Left ventricle myocardium inferior (tissue), 1 donor: Measurements from ENCODE around the gene NPM3. TPM values are rescaled to one million over a fixed set of nuclear protein-coding genes. Genes with fewer than 3 reads are reported as not detected.
A peak's percentile ranks its signal among the peaks of the same experiment; 100 is the strongest.

Source experiments
- DNase-seq: peaks from one replicate; pipeline ENCODE4 v3.0.0-alpha.2; 2020
- H3K27ac ChIP-seq: fragments of 200-600 bp; replicated peaks from 2 replicates; pipeline ENCODE4 v1.8.0; 2021
- H3K27me3 ChIP-seq: fragments of 200-600 bp; 2 replicates; pipeline ENCODE4 v1.8.0; 2021; ENCODE audit warnings: low read depth
- H3K36me3 ChIP-seq: fragments of 200-600 bp; 2 replicates; pipeline ENCODE4 v1.8.0; 2021
- H3K4me1 ChIP-seq: fragments of 200-600 bp; 2 replicates; pipeline ENCODE4 v1.8.0; 2021
- H3K4me3 ChIP-seq: fragments of 200-600 bp; 2 replicates; pipeline ENCODE4 v1.8.0; 2021; ENCODE audit warnings: mild to moderate bottlenecking, moderate library complexity
- H3K9me3 ChIP-seq: fragments of 200-600 bp; replicated peaks from 2 replicates; pipeline ENCODE4 v1.8.0; 2021
- intact Hi-C: fragments of 100-400 bp; cut with micrococcal nuclease; formaldehyde crosslinking; loops from one replicate; pipeline ENCODE4 v1.11.0; 2022
- total RNA-seq: library from RNA; stranded (reverse); fragmentation: NEBNext Ultra II Directional; extraction: Animal tissue kit (Norgen Biotek cat#: 25700); gene quantifications from one replicate; pipeline ENCODE4 v1.2.1, GENCODE V29; 2021
- TF ChIP-seq, protein P1 (sequence below): fragments of 200-600 bp; IDR thresholded peaks from 2 replicates; pipeline ENCODE4 v1.8.0; 2021; ENCODE audit warnings: antibody characterized with exemption, mild to moderate bottlenecking, borderline replicate concordance
- donor health status: DM: no; HTN: yes; CAD: no; lungs with severe emphysema.

NPM3 gene
- total RNA-seq, 1 donor from 2014 or later: 7.9 TPM

DNA sequence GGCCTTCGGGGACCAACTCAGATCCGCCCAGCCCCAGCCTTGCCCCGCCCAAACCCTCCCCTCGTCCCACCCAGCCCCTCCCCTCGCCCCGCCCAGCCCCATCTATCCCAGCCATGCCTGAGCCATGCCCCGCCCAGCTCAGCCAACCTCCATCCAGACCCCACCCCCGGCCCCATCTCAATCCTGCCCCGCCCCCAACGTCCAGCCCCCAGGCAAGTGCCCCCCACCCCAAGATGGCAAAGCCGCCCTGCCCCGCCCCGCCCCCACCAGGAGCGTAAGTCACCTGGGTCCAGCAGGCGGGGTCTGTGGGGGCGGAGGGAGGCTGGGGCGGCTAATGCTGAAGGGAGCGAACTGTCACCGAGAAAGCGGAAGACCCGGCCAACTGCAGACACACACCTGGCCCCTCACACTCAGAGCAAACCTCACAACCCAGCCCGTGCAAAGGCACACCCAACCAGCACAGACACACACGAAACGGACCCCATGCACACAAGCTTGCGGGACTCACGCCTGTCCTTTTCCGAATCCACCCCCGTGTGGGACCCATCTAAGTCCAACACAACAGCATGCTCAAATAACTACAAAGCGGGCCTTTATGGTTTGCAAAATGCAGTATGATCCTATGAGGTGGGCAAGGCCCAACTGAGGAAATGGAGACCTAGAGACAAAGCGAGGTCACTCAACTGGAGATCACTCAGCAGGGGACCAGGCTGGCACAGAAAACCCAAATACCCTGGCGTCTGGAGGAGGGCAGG is 46.5 kb upstream of the NPM3 start:
- H3K27me3 ChIP-seq: no peaks in the 10 kb centered on the region
- intact Hi-C loops: no loop called here
- no peaks in the 10 kb centered on the region for H3K9me3 ChIP-seq
- peak; percentile 45 for DNase-seq
- TF ChIP-seq, protein P1, sequence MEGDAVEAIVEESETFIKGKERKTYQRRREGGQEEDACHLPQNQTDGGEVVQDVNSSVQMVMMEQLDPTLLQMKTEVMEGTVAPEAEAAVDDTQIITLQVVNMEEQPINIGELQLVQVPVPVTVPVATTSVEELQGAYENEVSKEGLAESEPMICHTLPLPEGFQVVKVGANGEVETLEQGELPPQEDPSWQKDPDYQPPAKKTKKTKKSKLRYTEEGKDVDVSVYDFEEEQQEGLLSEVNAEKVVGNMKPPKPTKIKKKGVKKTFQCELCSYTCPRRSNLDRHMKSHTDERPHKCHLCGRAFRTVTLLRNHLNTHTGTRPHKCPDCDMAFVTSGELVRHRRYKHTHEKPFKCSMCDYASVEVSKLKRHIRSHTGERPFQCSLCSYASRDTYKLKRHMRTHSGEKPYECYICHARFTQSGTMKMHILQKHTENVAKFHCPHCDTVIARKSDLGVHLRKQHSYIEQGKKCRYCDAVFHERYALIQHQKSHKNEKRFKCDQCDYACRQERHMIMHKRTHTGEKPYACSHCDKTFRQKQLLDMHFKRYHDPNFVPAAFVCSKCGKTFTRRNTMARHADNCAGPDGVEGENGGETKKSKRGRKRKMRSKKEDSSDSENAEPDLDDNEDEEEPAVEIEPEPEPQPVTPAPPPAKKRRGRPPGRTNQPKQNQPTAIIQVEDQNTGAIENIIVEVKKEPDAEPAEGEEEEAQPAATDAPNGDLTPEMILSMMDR: no peak
- H3K4me1 ChIP-seq: peaks cover 53% of the 10 kb centered on the region
- H3K36me3 ChIP-seq: peaks cover 26% of the 10 kb centered on the region
- H3K4me3 ChIP-seq: peak overlapping the region; percentile 63
- peak overlapping the region; percentile 48 for H3K27ac ChIP-seq

DNA sequence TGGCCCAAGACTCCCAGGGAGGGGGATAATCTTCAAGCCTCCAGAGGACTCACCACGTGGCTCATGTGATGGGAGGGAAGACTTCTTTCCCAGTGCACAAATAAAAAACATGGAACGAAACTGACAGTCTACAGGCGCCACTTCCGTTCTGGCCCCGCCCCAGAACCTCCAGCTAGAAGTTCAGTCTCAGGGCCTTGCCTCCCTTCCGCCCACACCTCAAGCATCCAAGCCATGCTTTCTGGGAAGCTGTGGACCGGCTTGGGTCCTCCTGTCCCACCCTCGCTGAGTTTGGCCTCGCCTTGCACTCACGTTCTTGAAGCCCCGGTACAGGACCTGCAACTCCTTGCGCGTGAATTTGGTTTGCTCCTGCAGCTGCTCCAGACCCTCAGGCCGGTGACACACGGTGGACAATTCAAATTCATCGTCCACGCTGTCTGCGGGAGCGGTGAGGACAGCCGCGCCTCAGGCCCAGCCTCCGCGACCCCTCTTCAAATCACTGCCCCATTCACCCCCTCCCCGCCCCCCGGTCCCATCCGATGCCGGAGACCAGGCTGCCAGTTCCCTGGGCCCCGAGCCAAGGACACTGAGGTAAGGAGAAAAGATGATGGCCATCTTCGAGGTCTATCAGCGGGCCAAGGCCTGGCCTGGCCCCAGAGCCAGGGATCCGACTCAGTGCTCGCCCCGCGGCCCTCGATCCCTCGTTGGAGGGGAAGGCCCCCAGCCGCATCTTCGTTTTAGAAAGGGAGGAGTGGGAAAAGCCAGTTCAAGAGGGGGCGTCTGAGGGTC is 45.7 kb upstream of the NPM3 start:
- Histone ChIP-seq H3K4me3 (peak overlapping the region; percentile 63), H3K27me3 (no peaks in the 10 kb centered on the region), H3K27ac (peak overlapping the region; percentile 38), H3K36me3 (peaks cover 31% of the 10 kb centered on the region), H3K4me1 (peaks cover 46% of the 10 kb centered on the region), H3K9me3 (no peaks in the 10 kb centered on the region)
- intact Hi-C loops: no loop called here
- DNase-seq: peak; percentile 27
- TF ChIP-seq, protein P1: no peak

DNA sequence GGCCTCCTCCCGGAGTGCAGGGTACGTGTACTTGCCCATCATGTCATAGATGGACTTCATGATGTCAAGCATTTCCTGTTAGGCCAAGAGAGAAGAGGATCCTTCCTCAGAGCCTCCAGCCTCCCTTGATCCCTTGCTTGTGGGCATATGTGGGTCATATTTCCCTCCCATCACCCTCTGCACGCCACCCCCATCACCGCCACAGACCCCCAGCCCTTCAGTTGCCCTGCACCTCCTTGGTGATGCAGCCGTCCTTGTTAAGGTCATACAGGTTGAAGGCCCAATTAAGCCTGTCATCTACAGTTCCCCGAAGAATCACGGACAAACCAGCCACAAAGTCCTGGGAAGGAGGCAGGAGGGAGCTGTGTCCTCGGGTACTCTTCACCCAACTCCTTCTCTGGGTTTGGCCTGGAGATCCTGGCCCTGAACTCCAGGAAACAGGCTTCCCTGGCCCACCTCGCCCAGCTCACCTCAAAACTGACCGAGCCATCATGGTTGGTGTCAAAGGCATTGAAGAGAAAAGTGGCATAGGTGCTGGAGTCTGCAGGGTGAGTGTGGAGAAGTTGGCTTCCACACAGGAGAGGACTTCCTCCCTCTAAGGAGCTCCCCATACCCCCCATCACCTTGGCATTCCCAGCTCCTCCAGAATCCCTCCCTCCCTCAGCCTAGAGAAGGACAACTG is 44.8 kb upstream of the NPM3 start:
- intact Hi-C loops: no loop called here

DNA sequence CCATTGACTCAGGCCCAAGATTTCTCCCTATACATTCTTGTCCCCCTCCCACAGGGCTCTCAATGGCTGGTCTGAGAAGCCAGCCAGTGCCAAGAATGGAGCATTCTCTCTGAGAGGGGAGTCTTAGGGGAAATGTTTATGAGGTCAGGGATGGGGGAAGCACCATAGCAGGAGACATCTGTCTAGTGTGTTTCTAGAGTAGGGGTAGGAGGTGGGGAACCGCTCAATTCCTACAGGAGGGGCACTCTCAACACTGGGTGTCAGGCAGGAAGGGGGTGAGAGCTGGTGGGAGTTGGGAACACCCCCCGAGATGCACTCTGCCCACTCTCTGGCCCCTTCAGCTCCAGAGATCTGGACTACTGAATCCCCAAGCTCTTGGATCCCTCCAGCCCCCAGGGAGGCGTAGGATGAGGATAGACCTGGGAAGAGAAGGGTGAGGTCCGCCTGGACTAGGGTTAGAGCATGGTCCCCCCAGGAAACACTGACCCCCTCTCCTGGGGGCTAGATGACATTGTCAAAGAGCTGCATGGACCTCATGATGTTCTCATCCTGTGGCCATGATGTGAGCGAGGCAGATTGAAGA is 43.7 kb upstream of the NPM3 start:
- H3K36me3 ChIP-seq: peaks cover 31% of the 10 kb centered on the region
- TF ChIP-seq, protein P1: no peak
- H3K9me3 ChIP-seq: no peaks in the 10 kb centered on the region
- no peak overlapping the region for H3K27ac ChIP-seq
- peaks cover 28% of the 10 kb centered on the region for H3K4me1 ChIP-seq
- intact Hi-C loops: no loop called here
- no peak overlapping the region for H3K4me3 ChIP-seq
- no peak for DNase-seq
- H3K27me3 ChIP-seq: no peaks in the 10 kb centered on the region

More for the DNA sequence above, 44.8 kb upstream of the NPM3 start:
- no peak overlapping the region for H3K4me3 ChIP-seq
- TF ChIP-seq, protein P1: no peak
- no peak overlapping the region for H3K27ac ChIP-seq
- H3K9me3 ChIP-seq: no peaks in the 10 kb centered on the region
- peaks cover 31% of the 10 kb centered on the region for H3K36me3 ChIP-seq
- DNase-seq: no peak
- H3K4me1 ChIP-seq: peaks cover 37% of the 10 kb centered on the region
- no peaks in the 10 kb centered on the region for H3K27me3 ChIP-seq

DNA sequence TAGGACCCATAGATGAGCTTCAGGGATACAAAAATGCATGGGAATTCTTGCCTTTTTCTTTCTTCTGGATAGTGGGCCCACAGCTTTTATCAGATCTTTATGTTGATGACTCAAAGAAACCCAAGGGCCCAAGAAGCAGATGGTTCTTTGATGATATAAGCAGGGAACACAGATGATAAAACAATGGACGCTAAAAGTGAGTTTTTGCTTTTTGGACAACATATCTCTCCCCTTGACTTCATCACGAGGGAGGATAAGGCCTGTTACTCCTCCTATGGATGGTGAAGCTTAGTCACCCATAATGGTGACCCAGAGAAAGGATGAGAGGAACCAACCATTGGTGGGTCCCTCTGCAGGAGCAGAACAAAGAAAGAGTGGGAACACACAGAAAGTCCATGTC is 41.5 kb upstream of the NPM3 start:
- no peak overlapping the region for H3K4me3 ChIP-seq
- TF ChIP-seq, protein P1: no peak
- intact Hi-C loops: no loop called here
- H3K36me3 ChIP-seq: peaks cover 31% of the 10 kb centered on the region
- DNase-seq: no peak
- H3K4me1 ChIP-seq: peaks cover 16% of the 10 kb centered on the region
- no peak overlapping the region for H3K27ac ChIP-seq
- no peaks in the 10 kb centered on the region for H3K27me3 ChIP-seq
- H3K9me3 ChIP-seq: no peaks in the 10 kb centered on the region
